ENCODE data around the gene KLHL6.

DNA sequence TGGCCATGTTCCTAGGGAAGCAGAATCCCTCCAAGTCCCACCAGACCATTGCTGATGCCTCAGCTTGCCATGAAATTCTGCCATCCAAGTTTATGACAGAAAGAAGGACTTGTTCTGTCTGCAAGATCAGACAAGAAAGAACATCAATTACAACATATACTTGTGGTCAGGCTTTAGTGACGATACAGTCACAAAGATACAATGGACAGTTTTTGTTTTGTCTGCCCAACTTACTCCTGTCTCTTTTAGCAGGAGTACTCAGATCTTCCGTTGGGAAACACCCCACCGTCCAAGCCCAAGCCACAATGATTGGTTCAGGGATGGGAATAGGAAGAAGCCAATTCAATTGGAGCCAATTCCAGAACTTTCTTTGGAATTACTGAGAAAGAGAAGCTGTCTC, 15.7 kb downstream of the KLHL6 start:
- TF ChIP-seq POLR2A (IDR thresholded peaks at IDR 0.05) (no peak), CTCF (IDR thresholded peaks at IDR 0.05) (no peak), POLR2AphosphoS5 (IDR thresholded peaks at IDR 0.05) (no peak), EP300 (IDR thresholded peaks at IDR 0.05) (no peak)

Data from stomach (tissue), 4 donors.